HG03354 (cell line): ENCODE data around the gene TSGA10IP.
A peak's percentile ranks its signal among the peaks of the same experiment; 100 is the strongest.

Source experiments
- ATAC-seq: cut with Tn5 transposase; IDR thresholded peaks from one replicate; pipeline ENCODE4 v1.9.1; 2021; ENCODE audit warnings: mild to moderate bottlenecking; ENCODE audit not compliant: unreplicated experiment, poor library complexity, severe bottlenecking

Gene TSGA10IP

GRCh38 chr11:65997286-65997685 is 52.0 kb downstream of the TSGA10IP start:
- ATAC-seq: no peak

DNA sequence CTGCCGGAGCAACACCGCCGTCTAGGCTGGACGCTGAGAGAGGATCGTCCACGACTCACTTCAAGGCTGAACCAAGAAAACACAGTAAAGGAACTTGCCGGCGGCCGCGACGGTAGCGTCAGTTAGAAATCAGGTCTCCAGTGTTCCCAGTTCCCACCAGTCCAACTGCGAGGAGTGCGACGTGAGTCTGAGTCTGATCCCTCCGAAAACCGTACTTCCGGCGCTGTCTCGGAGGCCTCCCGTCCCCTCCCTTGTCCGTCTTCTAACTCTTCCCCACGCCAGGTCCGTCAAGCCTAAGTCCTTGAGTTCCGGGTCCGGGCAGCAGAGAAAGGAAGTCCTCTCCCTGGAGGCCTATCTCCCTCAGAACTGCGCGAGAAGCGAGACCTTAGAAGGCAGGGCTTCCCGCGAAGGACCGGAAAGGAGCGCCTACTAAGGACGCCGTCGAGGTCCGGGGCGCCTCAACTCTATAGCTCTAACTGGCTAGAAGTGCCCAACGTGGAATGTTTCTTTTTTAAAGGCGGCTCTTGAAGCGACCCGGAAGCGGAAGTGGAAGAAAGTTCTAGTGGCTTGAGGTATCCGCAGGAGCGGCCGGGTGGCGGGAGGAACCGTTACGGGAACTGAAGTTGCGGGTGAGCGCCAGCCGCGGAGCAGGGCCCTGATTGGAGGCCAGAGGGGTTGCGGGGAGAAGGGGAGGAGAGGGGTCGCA is 56.8 kb downstream of the TSGA10IP start, which contains the start of the genes BANF1 and EIF1AD:
BANF1 (plus strand) TSS at position 562 of the 706 bp plus-strand sequence. CDS start 748 bp downstream, outside the sequence.
EIF1AD (minus strand) TSS at position 216 of the 706 bp plus-strand sequence. CDS start 1,768 bp downstream, outside the sequence.
- peak; percentile 77 for ATAC-seq

GRCh38 chr11:66002648-66003225 is 57.5 kb downstream of the TSGA10IP start:
- peak; percentile 45 for ATAC-seq

DNA sequence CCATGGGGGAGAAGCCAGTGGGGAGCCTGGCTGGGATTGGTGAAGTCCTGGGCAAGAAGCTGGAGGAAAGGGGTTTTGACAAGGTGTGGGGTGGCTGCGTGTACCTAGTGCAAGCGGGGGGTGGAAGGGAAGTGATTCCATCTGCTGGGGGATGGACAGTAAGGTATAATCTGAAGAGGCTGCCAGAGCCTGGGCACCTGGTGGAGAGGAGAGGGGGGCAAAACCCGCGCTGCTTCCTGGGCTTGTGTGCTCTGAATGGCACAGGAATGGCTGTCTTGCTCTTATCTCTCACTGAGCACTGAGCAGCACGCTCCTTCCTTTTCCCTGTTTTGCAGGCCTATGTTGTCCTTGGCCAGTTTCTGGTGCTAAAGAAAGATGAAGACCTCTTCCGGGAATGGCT is 58.0 kb downstream of the TSGA10IP start:
- no peak for ATAC-seq

DNA sequence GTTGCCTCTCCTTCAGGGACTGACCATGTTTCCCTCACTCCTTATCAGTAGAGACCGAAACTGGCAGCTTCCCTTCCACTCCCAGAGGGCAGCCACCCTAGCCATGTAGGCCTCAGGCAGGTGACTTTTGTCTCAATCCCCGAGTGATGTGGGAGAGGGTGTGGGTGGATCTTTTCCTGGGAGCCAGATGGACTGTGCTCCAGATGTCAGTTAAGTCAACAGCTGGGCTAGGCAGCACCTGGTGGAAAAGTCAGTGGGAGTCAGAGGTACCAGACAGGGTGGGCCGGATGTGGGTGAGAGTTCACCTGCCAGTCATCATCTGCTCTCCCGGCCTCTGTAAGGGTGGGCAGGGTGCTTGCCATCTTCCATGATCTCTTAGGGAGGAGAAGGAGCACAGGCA is 58.9 kb downstream of the TSGA10IP start:
- no peak for ATAC-seq

GRCh38 chr11:66006134-66006890 is 61.0 kb downstream of the TSGA10IP start:
- ATAC-seq: no peak

DNA sequence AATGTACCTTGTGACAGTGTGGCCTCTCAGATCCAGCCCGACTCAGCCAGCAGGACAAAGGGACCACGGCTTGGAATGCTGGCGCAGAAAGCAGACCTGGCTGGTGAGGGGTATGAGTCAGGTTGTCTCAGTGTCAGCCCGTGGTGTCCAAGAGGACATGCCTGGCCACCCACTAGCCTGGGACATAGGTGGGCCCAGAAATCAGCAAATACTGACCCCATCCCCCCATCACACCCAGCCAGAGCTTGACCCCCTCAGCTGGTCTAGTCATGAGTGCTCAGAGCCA is 61.6 kb downstream of the TSGA10IP start:
- no peak for ATAC-seq

DNA sequence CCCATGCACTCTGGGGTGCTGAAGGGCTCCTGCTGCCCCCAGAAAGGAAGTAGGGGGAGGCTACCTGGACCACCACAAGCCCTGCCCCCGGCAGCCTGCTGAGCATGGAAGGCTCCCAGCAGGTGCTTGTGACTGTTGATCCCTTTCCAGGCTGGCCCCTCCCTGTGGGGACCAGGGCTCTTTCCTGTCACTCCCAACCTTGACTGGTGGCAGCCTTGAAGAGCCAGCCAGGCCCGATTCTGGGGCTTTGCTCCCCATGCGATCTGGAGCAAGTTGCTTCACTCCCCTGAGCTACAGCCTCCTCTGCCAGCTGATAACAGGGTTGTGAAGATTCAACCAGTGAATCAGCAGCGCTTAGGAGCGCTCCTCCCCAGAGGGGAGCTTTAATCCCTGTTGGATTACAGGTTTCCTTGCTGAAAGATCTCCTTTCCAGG is 61.9 kb downstream of the TSGA10IP start:
- ATAC-seq: no peak

DNA sequence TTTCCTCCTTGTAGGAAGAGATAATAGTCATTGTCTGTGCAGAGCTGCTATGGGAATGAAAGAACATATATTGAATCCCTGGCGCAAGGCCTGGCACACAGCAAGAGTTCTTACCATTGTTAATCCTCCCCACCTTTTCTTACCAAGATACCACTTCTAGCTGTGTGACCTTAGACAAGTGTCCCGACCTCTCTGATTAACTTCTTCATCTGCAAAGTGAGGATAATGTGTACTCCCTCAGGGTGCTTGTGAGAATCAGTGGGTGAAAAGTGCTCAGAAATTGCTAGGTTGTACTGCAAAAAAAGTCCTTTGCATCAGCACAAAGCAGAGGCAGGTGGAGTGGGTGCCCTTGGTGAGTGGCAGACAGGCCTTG is 62.8 kb downstream of the TSGA10IP start:
- ATAC-seq: no peak

- no peak for ATAC-seq
These were observed 63.3 kb downstream of the TSGA10IP start for GRCh38 chr11:66008468-66009101.
